Stimulated activated naive B cell treated with anti-CD40 and anti-IgM and Interleukin-4, amounts not matched to agents 10 μg/mL and 1 μg/mL and 100 μg/mL, for 72 hours (primary cell): ENCODE results near the gene UBE2J2.

Experiments used
- ATAC-seq, 2 donors: fragments of 150-1000 bp; cut with Tn5 transposase; replicated peaks; 2 replicates each; pipeline ENCODE4 v1.10.0; 2021; ENCODE audit warnings: moderate library complexity in 1 of 2
- DNase-seq: peaks from one replicate; pipeline ENCODE4 v3.0.0; 2021
- H3K27ac Mint-ChIP-seq: one replicate; pipeline ENCODE4 v1.8.0; 2022; ENCODE audit warnings: mild to moderate bottlenecking, mixed read lengths
- H3K27me3 Mint-ChIP-seq, 2 donors: one replicate each; pipeline ENCODE4 v1.8.0; 2022; ENCODE audit warnings: mixed read lengths in 2 of 2
- H3K36me3 Mint-ChIP-seq, 2 donors: one replicate each; pipeline ENCODE4 v1.8.0; 2022; ENCODE audit warnings: mixed read lengths in 2 of 2, mild to moderate bottlenecking in 1 of 2
- H3K4me1 Mint-ChIP-seq, 2 donors: one replicate each; pipeline ENCODE4 v1.8.0; 2022; ENCODE audit warnings: mixed read lengths in 2 of 2, mild to moderate bottlenecking in 1 of 2
- H3K4me3 Mint-ChIP-seq, 2 donors: one replicate each; pipeline ENCODE4 v1.8.0; 2022; ENCODE audit warnings: mild to moderate bottlenecking in 2 of 2, mixed read lengths in 2 of 2, moderate library complexity in 1 of 2
- H3K9me3 Mint-ChIP-seq, 2 donors: one replicate each; pipeline ENCODE4 v1.8.0; 2022; ENCODE audit warnings: mixed read lengths in 2 of 2, mild to moderate bottlenecking in 1 of 2

UBE2J2 gene

GRCh38 chr1:1225238-1225845, 48.3 kb downstream of the UBE2J2 start:
- Mint-ChIP-seq H3K36me3 (peaks cover 38 to 52% of the 10 kb centered on the region in 2 donors), H3K9me3 (no peaks in the 10 kb centered on the region), H3K4me3 (no peak overlapping the region), H3K27ac (no peak overlapping the region), H3K4me1 (peaks cover 17 to 33% of the 10 kb centered on the region in 2 donors), H3K27me3 (no peaks in the 10 kb centered on the region)
- ATAC-seq, result no peak
- no peak for DNase-seq

- Mint-ChIP-seq H3K9me3 (no peaks in the 10 kb centered on the region), H3K4me3 (no peak overlapping the region), H3K36me3 (peaks cover 45 to 57% of the 10 kb centered on the region in 2 donors), H3K27ac (no peak overlapping the region), H3K4me1 (peaks cover 18 to 33% of the 10 kb centered on the region in 2 donors), H3K27me3 (no peaks in the 10 kb centered on the region)
- DNase-seq (no peak), ATAC-seq (no peak)
Measured at GRCh38 chr1:1223891-1224290, 49.8 kb downstream of the UBE2J2 start.

- no peak overlapping the region for H3K4me3 Mint-ChIP-seq
- H3K4me1 Mint-ChIP-seq, result peaks cover 20 to 38% of the 10 kb centered on the region in 2 donors
- no peaks in the 10 kb centered on the region for H3K27me3 Mint-ChIP-seq
- DNase-seq (no peak), ATAC-seq (no peak)
- H3K36me3 Mint-ChIP-seq, result peaks cover 46 to 63% of the 10 kb centered on the region in 2 donors
- peak overlapping the region; percentile 75 for H3K27ac Mint-ChIP-seq
- no peaks in the 10 kb centered on the region for H3K9me3 Mint-ChIP-seq
Measured at GRCh38 chr1:1223321-1223720, 50.3 kb downstream of the UBE2J2 start.

- Mint-ChIP-seq H3K36me3 (peaks cover 50 to 68% of the 10 kb centered on the region in 2 donors), H3K9me3 (no peaks in the 10 kb centered on the region), H3K27ac (peak overlapping the region; percentile 73), H3K27me3 (no peaks in the 10 kb centered on the region), H3K4me1 (peaks cover 24 to 44% of the 10 kb centered on the region in 2 donors), H3K4me3 (no peak overlapping the region)
- DNase-seq, result no peak
- ATAC-seq, result no peak
Measured at GRCh38 chr1:1222575-1223225, 51.0 kb downstream of the UBE2J2 start.

- H3K4me3 Mint-ChIP-seq, result no peak overlapping the region
- H3K36me3 Mint-ChIP-seq, result peaks cover 53 to 72% of the 10 kb centered on the region in 2 donors
- ATAC-seq, result no peak
- H3K9me3 Mint-ChIP-seq, result no peaks in the 10 kb centered on the region
- peak overlapping the region; percentile 62 for H3K27ac Mint-ChIP-seq
- H3K27me3 Mint-ChIP-seq, result no peaks in the 10 kb centered on the region
- DNase-seq, result no peak
- H3K4me1 Mint-ChIP-seq, result peaks cover 27 to 48% of the 10 kb centered on the region in 2 donors
Measured at GRCh38 chr1:1221887-1222574, 51.6 kb downstream of the UBE2J2 start.

- DNase-seq (no peak), ATAC-seq (no peak)
- Mint-ChIP-seq H3K9me3 (no peaks in the 10 kb centered on the region), H3K36me3 (peaks cover 50 to 68% of the 10 kb centered on the region in 2 donors), H3K27me3 (no peaks in the 10 kb centered on the region), H3K4me1 (peaks cover 32 to 53% of the 10 kb centered on the region in 2 donors), H3K27ac (no peak overlapping the region), H3K4me3 (no peak overlapping the region)
Measured at GRCh38 chr1:1220197-1220596, 53.5 kb downstream of the UBE2J2 start.

GRCh38 chr1:1219341-1219740, 54.3 kb downstream of the UBE2J2 start:
- H3K4me1 Mint-ChIP-seq, result peaks cover 39 to 62% of the 10 kb centered on the region in 2 donors
- no peaks in the 10 kb centered on the region for H3K9me3 Mint-ChIP-seq
- no peak overlapping the region for H3K4me3 Mint-ChIP-seq
- ATAC-seq (no peak), DNase-seq (no peak)
- H3K27ac Mint-ChIP-seq, result peak overlapping the region; percentile 73
- no peaks in the 10 kb centered on the region for H3K27me3 Mint-ChIP-seq
- peaks cover 50 to 68% of the 10 kb centered on the region in 2 donors for H3K36me3 Mint-ChIP-seq

- H3K4me1 Mint-ChIP-seq, result peaks cover 42 to 67% of the 10 kb centered on the region in 2 donors
- DNase-seq, result no peak
- no peak for ATAC-seq
- peaks cover 49 to 64% of the 10 kb centered on the region in 2 donors for H3K36me3 Mint-ChIP-seq
- peak overlapping the region; percentile 87 for H3K27ac Mint-ChIP-seq
- no peak overlapping the region for H3K4me3 Mint-ChIP-seq
- no peaks in the 10 kb centered on the region for H3K9me3 Mint-ChIP-seq
- H3K27me3 Mint-ChIP-seq, result no peaks in the 10 kb centered on the region
Measured at GRCh38 chr1:1218524-1219200, 55.0 kb downstream of the UBE2J2 start.

GRCh38 chr1:1217621-1218523, 55.8 kb downstream of the UBE2J2 start:
- Mint-ChIP-seq H3K4me3 (no peak overlapping the region), H3K9me3 (no peaks in the 10 kb centered on the region), H3K36me3 (peaks cover 43 to 58% of the 10 kb centered on the region in 2 donors), H3K27me3 (no peaks in the 10 kb centered on the region), H3K27ac (peak overlapping the region; percentile 87), H3K4me1 (peaks cover 40 to 69% of the 10 kb centered on the region in 2 donors)
- ATAC-seq (peak; percentile 49 to 50), DNase-seq (no peak)

GRCh38 chr1:1216770-1217620, 56.7 kb downstream of the UBE2J2 start:
- peaks cover 40 to 74% of the 10 kb centered on the region in 2 donors for H3K4me1 Mint-ChIP-seq
- H3K4me3 Mint-ChIP-seq, result peak overlapping the region in 1 of 2 donors; percentile 50
- peak overlapping the region; percentile 87 for H3K27ac Mint-ChIP-seq
- ATAC-seq, result no peak
- no peaks in the 10 kb centered on the region for H3K27me3 Mint-ChIP-seq
- H3K9me3 Mint-ChIP-seq, result no peaks in the 10 kb centered on the region
- DNase-seq, result no peak
- H3K36me3 Mint-ChIP-seq, result peaks cover 38 to 54% of the 10 kb centered on the region in 2 donors

GRCh38 chr1:1215881-1216605, 57.6 kb downstream of the UBE2J2 start:
- no peak for DNase-seq
- Mint-ChIP-seq H3K4me3 (peak overlapping the region in 1 of 2 donors; percentile 11), H3K36me3 (peaks cover 34 to 50% of the 10 kb centered on the region in 2 donors), H3K27ac (peak overlapping the region; percentile 51), H3K27me3 (no peaks in the 10 kb centered on the region), H3K4me1 (peaks cover 42 to 79% of the 10 kb centered on the region in 2 donors), H3K9me3 (no peaks in the 10 kb centered on the region)
- no peak for ATAC-seq

- Mint-ChIP-seq H3K4me3 (peak overlapping the region in 1 of 2 donors; percentile 5), H3K36me3 (peaks cover 29 to 47% of the 10 kb centered on the region in 2 donors), H3K27ac (peak overlapping the region; percentile 57), H3K4me1 (peaks cover 45 to 88% of the 10 kb centered on the region in 2 donors), H3K9me3 (no peaks in the 10 kb centered on the region), H3K27me3 (no peaks in the 10 kb centered on the region)
- ATAC-seq (peak in 1 of 2 donors; percentile 2), DNase-seq (no peak)
Measured at GRCh38 chr1:1215080-1215676, 58.5 kb downstream of the UBE2J2 start.
